OCI-LY3 (cell line): ENCODE data around the gene BCDIN3D.

Source experiments
- H2AFZ ChIP-seq: fragments of 200-600, 300-600 bp; shearing (Covaris generic); 2 replicates; pipeline ENCODE4 v1.6.0; 2014; ENCODE audit warnings: antibody characterized with exemption, low read depth, low read length
- H3K27ac ChIP-seq: fragments of 200-600, 300-600 bp; sonication (generic); 2 replicates; pipeline ENCODE4 v1.5.1; 2014; ENCODE audit warnings: mild to moderate bottlenecking, low read length, moderate library complexity, mixed read lengths
- H3K27me3 ChIP-seq: fragments of 200-600, 300-600 bp; sonication (generic); 2 replicates; pipeline ENCODE4 v1.6.1; 2014; ENCODE audit warnings: low read depth, low read length, mixed read lengths
- H3K36me3 ChIP-seq: fragments of 200-600, 300-600 bp; sonication (generic); replicated peaks from 2 replicates; pipeline ENCODE3; 2014; ENCODE audit warnings: low read depth, low read length, mixed read lengths
- H3K4me1 ChIP-seq: fragments of 300-600, 200-600 bp; sonication (generic); 2 replicates; pipeline ENCODE4 v1.6.1; 2014; ENCODE audit warnings: low read length, mixed read lengths
- H3K4me2 ChIP-seq: fragments of 200-600, 300-600 bp; sonication (generic); 2 replicates; pipeline ENCODE4 v1.6.1; 2014; ENCODE audit warnings: low read length, mixed read lengths
- H3K4me3 ChIP-seq: fragments of 300-600, 200-600 bp; sonication (generic); 2 replicates; pipeline ENCODE4 v1.5.1; 2014; ENCODE audit warnings: antibody characterized with exemption, mild to moderate bottlenecking, low read length, moderate library complexity
- H3K79me2 ChIP-seq: fragments of 300-600, 200-600 bp; shearing (Covaris generic); 2 replicates; pipeline ENCODE4 v1.6.1; 2014; ENCODE audit warnings: mild to moderate bottlenecking, low read length, mixed read lengths
- H3K9ac ChIP-seq: fragments of 300-600, 200-600 bp; shearing (Covaris generic); 2 replicates; pipeline ENCODE4 v1.6.0; 2014; ENCODE audit warnings: mild to moderate bottlenecking, low read length, moderate library complexity
- H3K9me3 ChIP-seq: fragments of 200-600, 300-600 bp; shearing (Covaris generic); 2 replicates; pipeline ENCODE4 v1.6.1; 2014; ENCODE audit warnings: low read length, mixed read lengths; ENCODE audit not compliant: insufficient read depth
- H4K20me1 ChIP-seq: fragments of 200-600, 300-600 bp; sonication (generic); 2 replicates; pipeline ENCODE4 v1.6.1; 2016; ENCODE audit warnings: low read length, mixed read lengths; ENCODE audit not compliant: insufficient read depth
- CTCF ChIP-seq: fragments of 200-600, 300-600 bp; sonication (generic); IDR thresholded peaks from 2 replicates; pipeline ENCODE4 v1.5.1; 2014; ENCODE audit warnings: antibody characterized with exemption, low read length, low read depth
- EZH2phosphoT487 ChIP-seq: fragments of 200-600 bp; shearing (Covaris generic); IDR thresholded peaks from 2 replicates; pipeline ENCODE4 v1.6.1; 2018; ENCODE audit warnings: antibody characterized with exemption, mixed run types, low read depth

BCDIN3D gene

GRCh38 chr12:49890096-49890461 is 47.2 kb upstream of the BCDIN3D start:
- no peak overlapping the region for H3K9ac ChIP-seq
- H3K27ac ChIP-seq: no peak overlapping the region
- no peaks in the 10 kb centered on the region for H3K9me3 ChIP-seq
- no peak overlapping the region for H3K4me2 ChIP-seq
- H2AFZ ChIP-seq: no peak overlapping the region
- no peaks in the 10 kb centered on the region for H4K20me1 ChIP-seq
- H3K4me1 ChIP-seq: peaks cover 16% of the 10 kb centered on the region
- H3K27me3 ChIP-seq: peaks cover 24% of the 10 kb centered on the region; the same call in 1 of the 2 replicates
- no peaks in the 10 kb centered on the region for H3K79me2 ChIP-seq
- no peak overlapping the region for H3K4me3 ChIP-seq
- no peak for TF ChIP-seq CTCF
- no peak for TF ChIP-seq EZH2phosphoT487
- no peaks in the 10 kb centered on the region for H3K36me3 ChIP-seq

- Histone ChIP-seq H3K4me3 (no peak overlapping the region), H3K9ac (no peak overlapping the region), H4K20me1 (no peaks in the 10 kb centered on the region), H3K27ac (no peak overlapping the region), H3K36me3 (no peaks in the 10 kb centered on the region), H3K27me3 (peaks cover 27% of the 10 kb centered on the region; the same call in 1 of the 2 replicates), H3K4me2 (no peak overlapping the region), H3K79me2 (no peaks in the 10 kb centered on the region), H3K9me3 (no peaks in the 10 kb centered on the region), H3K4me1 (peaks cover 11% of the 10 kb centered on the region), H2AFZ (no peak overlapping the region)
- TF ChIP-seq CTCF (no peak), EZH2phosphoT487 (no peak)
Observed at GRCh38 chr12:49889361-49890095, 46.6 kb upstream of the BCDIN3D start.

- Histone ChIP-seq H3K4me2 (no peak overlapping the region), H4K20me1 (no peaks in the 10 kb centered on the region), H3K4me1 (peaks cover 2% of the 10 kb centered on the region)
Observed at GRCh38 chr12:49888461-49889151, 45.7 kb upstream of the BCDIN3D start.

More at GRCh38 chr12:49888461-49889151, 45.7 kb upstream of the BCDIN3D start:
- H3K9me3 ChIP-seq: no peaks in the 10 kb centered on the region
- no peak for TF ChIP-seq CTCF
- no peak for TF ChIP-seq EZH2phosphoT487
- H3K9ac ChIP-seq: no peak overlapping the region
- H3K79me2 ChIP-seq: no peaks in the 10 kb centered on the region
- H3K4me3 ChIP-seq: no peak overlapping the region
- H3K36me3 ChIP-seq: no peaks in the 10 kb centered on the region
- H3K27me3 ChIP-seq: peaks cover 27% of the 10 kb centered on the region; the same call in 1 of the 2 replicates
- H2AFZ ChIP-seq: no peak overlapping the region
- H3K27ac ChIP-seq: no peak overlapping the region
